ENCODE data around the gene CHKB. TPM values are rescaled to one million over a fixed set of nuclear protein-coding genes. Genes with fewer than 3 reads are reported as not detected.

The CHKB gene
- total and polyA plus RNA-seq, 2 of the 4 experiments (the other 2 are of a cell fraction) = 8.1 to 36.9 TPM

- DNase-seq (no peak), ATAC-seq (ENCODE audit: low read depth) (no peak)
- CTCF ChIA-PET = no interaction called here
- Histone ChIP-seq H3K23ac (ENCODE audit: low read depth, low read length) (no peak overlapping the region), H3K9me3 (ENCODE audit: control insufficient read depth, insufficient read depth, low read length) (0 out of 2 replicates have a peak, but pooled peaks cover 2% of the 10 kb centered on the region), H3K4me1 (ENCODE audit: control insufficient read depth, insufficient read depth, low read length) (no peaks in the 10 kb centered on the region), H2AK5ac (ENCODE audit: low read depth, low read length) (no peak overlapping the region), H3K27me3 (ENCODE audit: control insufficient read depth, insufficient read depth, low read length) (peaks cover 61% of the 10 kb centered on the region), H3K56ac (ENCODE audit: extremely low read depth, insufficient read depth, low read length) (no peak overlapping the region), H2BK15ac (ENCODE audit: low read depth, low read length) (no peak overlapping the region), H4K20me1 (ENCODE audit: insufficient read depth, low read length) (peaks cover 10% of the 10 kb centered on the region), H2AFZ (replicated peaks; ENCODE audit: low read length, poor library complexity) (no peak overlapping the region), H3K14ac (replicated peaks; ENCODE audit: low read depth, low read length) (no peak overlapping the region), H3K36me3 (ENCODE audit: control insufficient read depth, insufficient read depth, low read length) (no peaks in the 10 kb centered on the region), H3K4me3 (ENCODE audit: insufficient read depth, low read depth, low read length) (no peak overlapping the region), H2BK20ac (ENCODE audit: low read depth, low read length) (no peak overlapping the region), H3K4me2 (ENCODE audit: low read depth, low read length) (no peak overlapping the region), H4K8ac (ENCODE audit: low read depth in 2 of 2, low read length in 2 of 2) (no peak overlapping the region), H4K5ac (ENCODE audit: low read depth, low read length) (no peak overlapping the region), H2BK120ac (ENCODE audit: low read depth, low read length) (no peak overlapping the region), H3K4ac (ENCODE audit: low read depth, low read length) (no peak overlapping the region), H3K27ac (ENCODE audit: insufficient read depth, low read length) (no peak overlapping the region), H4K91ac (ENCODE audit: insufficient read depth, low read depth, low read length) (no peak overlapping the region), H3K18ac (ENCODE audit: low read depth, low read length) (no peak overlapping the region), H2BK5ac (ENCODE audit: low read depth, low read length, poor library complexity, severe bottlenecking) (no peak overlapping the region), H3K9ac (ENCODE audit: low read depth, low read length) (no peak overlapping the region), H3K9me1 (ENCODE audit: insufficient read depth, low read length) (0 out of 2 replicates have a peak, but pooled peaks cover 6% of the 10 kb centered on the region), H2AK9ac (replicated peaks; ENCODE audit: low read depth, low read length, poor library complexity) (no peak overlapping the region), H3K79me1 (ENCODE audit: low read depth in 1 of 2, low read length in 2 of 2) (no peaks in the 10 kb centered on the region)
- in situ Hi-C loops (cut with MboI; ENCODE audit: low sequenced_read_pairs) = no loop called here
- intact Hi-C loops (cut with micrococcal nuclease) = no loop called here
- BruUV-seq (replicated peaks) = no TSS peak
- dilution Hi-C loops (cut with HindIII; ENCODE audit: low sequenced_read_pairs, unreplicated experiment) = no loop called here
- WGBS, 2 experiments (ENCODE audit: extremely low coverage in 2 of 2, insufficient read length in 1 of 2) = 42% methylated on average over 2 of the region's 2 CpGs; no CpG with 5 or more reads in 1 of the 2 experiments
- no peak for TF ChIP-seq RFX5 (IDR thresholded peaks at IDR 0.05; ENCODE audit: low read depth, low read length)
- no peak for TF ChIP-seq ELK1 (IDR thresholded peaks at IDR 0.05; ENCODE audit: borderline replicate concordance, low read depth, low read length)
- TF ChIP-seq CHD1 (IDR thresholded peaks at IDR 0.05; ENCODE audit: low read depth, low read length) = no peak
- TF ChIP-seq MXI1 (IDR thresholded peaks at IDR 0.05; ENCODE audit: borderline replicate concordance, low read depth, low read length) = no peak
- no peak for TF ChIP-seq MAZ (IDR thresholded peaks at IDR 0.05; ENCODE audit: borderline replicate concordance, low read depth, low read length)
- no peak for TF ChIP-seq BHLHE40 (IDR thresholded peaks at IDR 0.05; ENCODE audit: low read depth, low read length)
- TF ChIP-seq POLR2A (IDR thresholded peaks at IDR 0.05; ENCODE audit: low read depth, low read length) = no peak
- POLR2A ChIA-PET (ENCODE audit: unreplicated experiment) = no interaction called here
These were observed 19.7 kb upstream of the CHKB start for GRCh38 chr22:50602338-50602700.
